K562 (cell line): ENCODE measurements around the gene HECW1. TPM values are rescaled to one million over a fixed set of nuclear protein-coding genes. Genes with fewer than 3 reads are reported as not detected.

Experiments
- ATAC-seq: fragments of 200-7000 bp; cut with Tn5 transposase; 3 replicates; pipeline ENCODE4 v1.9.1; 2020; ENCODE audit warnings: moderate library complexity
- BruUV-seq: library from RNA; stranded (reverse); fragments of 400-500 nt; replicated peaks from 2 replicates; lab custom pipeline; 2021; lab: Mats Ljungman, UMichigan
- CTCF ChIA-PET: fragments of 300-600 bp; formaldehyde crosslinking; extraction: SDS; loops from one replicate; lab custom pipeline; 2021; ENCODE audit warnings: low intra/inter-chr PET ratio; lab: Yijun Ruan, JAX
- POLR2A ChIA-PET: fragments of 300-600, 350-650 bp; sonication (Branson Sonifier 250); formaldehyde crosslinking; extraction: SDS; loops from one replicate; lab custom pipeline; 2021; ENCODE audit warnings: antibody characterized with exemption, inconsistent platforms; lab: Yijun Ruan, JAX
- DNase-seq, 4 experiments: peaks; one replicate each; pipeline versions ENCODE4 v3.0.0 to v3.0.0-alpha.2; 2011 to 2018; ENCODE audit warnings: low spot score in 3 of 4, mixed read lengths in 3 of 4; ENCODE audit errors: extremely low read depth in 1 of 4
- FAIRE-seq: peaks from 2 replicates; lab custom pipeline; 2011; peaks lifted over from hg19 to GRCh38; lab: Jason Lieb, UNC
- H2AFZ ChIP-seq: 2 replicates; pipeline ENCODE4 v1.6.0; 2011; ENCODE audit warnings: low read depth, low read length, control low read depth, inconsistent platforms
- H3K27ac ChIP-seq: fragments of 200-600 bp; 3 replicates; pipeline ENCODE4 v1.8.0; 2011; ENCODE audit warnings: low read depth, mild to moderate bottlenecking, control low read depth, inconsistent platforms, low read length, moderate library complexity, mixed read lengths; ENCODE audit errors: extremely low read depth
- H3K27me3 ChIP-seq, 2 experiments: fragments of 300-600 bp in 1 of 2; 2 replicates in 1 of 2; 3 replicates in 1 of 2; pipeline versions ENCODE4 v1.6.0 to v1.8.0; 2011; ENCODE audit warnings: inconsistent platforms in 2 of 2, low read length in 2 of 2, mild to moderate bottlenecking in 1 of 2, mixed read lengths in 1 of 2, moderate library complexity in 1 of 2; ENCODE audit not compliant: control insufficient read depth in 2 of 2, insufficient read depth in 2 of 2
- H3K36me3 ChIP-seq: fragments of 300-600 bp; 3 replicates; pipeline ENCODE4 v1.8.0; 2011; ENCODE audit warnings: mild to moderate bottlenecking, low read length, inconsistent platforms; ENCODE audit not compliant: control insufficient read depth, insufficient read depth
- H3K4me1 ChIP-seq, 2 experiments: fragments of 200-600 bp in 1 of 2; replicated peaks in 1 of 2; 2 replicates in 1 of 2; 3 replicates in 1 of 2; pipeline versions ENCODE4 v1.5.1 to v1.8.0; 2011; ENCODE audit warnings: inconsistent platforms in 2 of 2, low read length in 2 of 2, mild to moderate bottlenecking in 1 of 2, mixed read lengths in 1 of 2, moderate library complexity in 1 of 2; ENCODE audit not compliant: control insufficient read depth in 2 of 2, insufficient read depth in 2 of 2
- H3K4me2 ChIP-seq: 2 replicates; pipeline ENCODE4 v1.6.1; 2011; ENCODE audit warnings: low read length, control low read depth, inconsistent platforms, mixed read lengths; ENCODE audit not compliant: insufficient read depth
- H3K4me3 ChIP-seq: fragments of 200-600 bp; sonication (generic), shearing (Covaris generic); 2 replicates; pipeline ENCODE4 v1.5.1; 2016; ENCODE audit warnings: control low read depth, inconsistent platforms
- H3K79me2 ChIP-seq: fragments of 200-600 bp; 3 replicates; pipeline ENCODE4 v1.8.0; 2011; ENCODE audit warnings: low read length, inconsistent platforms; ENCODE audit not compliant: control insufficient read depth, insufficient read depth
- H3K9ac ChIP-seq, 2 experiments: 2 replicates each; pipeline versions ENCODE4 v1.6.0 to v1.6.1; 2011; ENCODE audit warnings: low read depth in 2 of 2, low read length in 2 of 2, control low read depth in 1 of 2, inconsistent platforms in 1 of 2, mild to moderate bottlenecking in 1 of 2, mixed read lengths in 1 of 2; ENCODE audit not compliant: insufficient read depth in 1 of 2
- H3K9me1 ChIP-seq: one replicate; pipeline ENCODE4 v1.6.0; 2011; ENCODE audit warnings: inconsistent platforms, mild to moderate bottlenecking, low read length, moderate library complexity; ENCODE audit not compliant: control insufficient read depth, insufficient read depth
- H3K9me3 ChIP-seq: replicated peaks from 2 replicates; pipeline ENCODE4 v1.5.1; 2011; ENCODE audit warnings: low read depth, low read length, inconsistent platforms; ENCODE audit not compliant: control insufficient read depth, insufficient read depth
- H4K20me1 ChIP-seq: replicated peaks from 2 replicates; pipeline ENCODE4 v1.6.1; 2011; ENCODE audit warnings: low read length, inconsistent platforms, mixed read lengths; ENCODE audit not compliant: control insufficient read depth, insufficient read depth
- CHD2 ChIP-seq: IDR thresholded peaks from 2 replicates; pipeline ENCODE4 v1.6.1; 2011; ENCODE audit warnings: low read depth, low read length
- DDX20 ChIP-seq: fragments of 450-650 bp; IDR thresholded peaks from 2 replicates; pipeline ENCODE4 v1.6.1; 2016; ENCODE audit warnings: missing genetic modification characterization, low read depth, mild to moderate bottlenecking, missing compliant biosample characterization, moderate library complexity
- HMGN3 ChIP-seq: IDR thresholded peaks from 2 replicates; pipeline ENCODE4 v1.6.1; 2011; ENCODE audit warnings: borderline replicate concordance, low read depth, mild to moderate bottlenecking, mixed read lengths, low read length; ENCODE audit not compliant: insufficient read length; ENCODE audit errors: extremely low read depth
- MLLT1 ChIP-seq, 2 experiments: fragments of 450-650 bp; IDR thresholded peaks; 2 replicates each; pipeline ENCODE4 v1.6.1; 2016
- NR2C1 ChIP-seq, 2 experiments: fragments of 450-650 bp; IDR thresholded peaks; 2 replicates each; pipeline ENCODE4 v1.6.1; 2017; ENCODE audit warnings: mild to moderate bottlenecking in 2 of 2, antibody characterized with exemption in 1 of 2, inconsistent platforms in 1 of 2, missing compliant biosample characterization in 1 of 2, missing genetic modification characterization in 1 of 2
- TEAD1 ChIP-seq, 2 experiments: fragments of 450-650 bp in 1 of 2; sonication (generic) in 1 of 2; formaldehyde crosslinking; IDR thresholded peaks; 2 replicates each; pipeline versions ENCODE4 v1.4.0 to v1.8.0; 2020 to 2022; ENCODE audit warnings: mild to moderate bottlenecking in 2 of 2, missing genetic modification reagents in 1 of 2
- ZNF507 ChIP-seq: conservative IDR thresholded peaks from 2 replicates; pipeline ENCODE4 v1.6.1; 2017; ENCODE audit warnings: missing genetic modification characterization, missing compliant biosample characterization
- ZNF589 ChIP-seq: fragments of 200-800 bp; sonication (Bioruptor generic); IDR thresholded peaks from 2 replicates; pipeline ENCODE4 v1.6.1; 2016; ENCODE audit warnings: low read depth, missing genetic modification characterization, missing compliant biosample characterization
- WGBS: fragments of 100-300 bp; shearing (Covaris generic); methylation state at CpG from one replicate; pipeline ENCODE4 v1.1.6; 2016; ENCODE audit warnings: low coverage, mixed read lengths; ENCODE audit not compliant: insufficient coverage; ENCODE audit errors: missing lambda C conversion rate; 5-methylcytosine and 5-hydroxymethylcytosine counted together
- in situ Hi-C: fragments of 300-500 bp; cut with MboI; formaldehyde crosslinking; loops from 4 replicates; pipeline ENCODE4 v1.15.0; 2018; ENCODE audit warnings: inconsistent platforms, mixed read lengths
- intact Hi-C: fragments of 100-400 bp; cut with micrococcal nuclease; formaldehyde crosslinking; loops from 2 replicates; pipeline ENCODE4 v1.14.2; 2022
- polyA plus RNA-seq, 8 experiments: library from polyadenylated mRNA; depleted of rRNA in 4 of 8; stranded (reverse) in 5 of 8; unstranded in 3 of 8; fragments of >200 nt; fragmentation: Nextera tagmentation in 2 of 8; fragmentation: Illumina TruSeq in 1 of 8; extraction: Ambion mirVana in 2 of 8; extraction: Trizol in 1 of 8; gene quantifications; 2 replicates each; pipeline versions ENCODE4 v1.2.1 to v1.2.3, GENCODE V29; 2011 to 2014; ENCODE audit warnings: inconsistent platforms in 1 of 8, missing spikeins in 1 of 8
- total RNA-seq, 7 experiments: library from RNA; depleted of rRNA in 6 of 7; stranded (reverse); fragments of >200 nt in 6 of 7; fragmentation: Illumina TruSeq in 2 of 7; extraction: Trizol in 2 of 7; gene quantifications; 2 replicates each; pipeline versions ENCODE4 v1.2.1 to v1.2.3, GENCODE V29; 2011 to 2021; ENCODE audit warnings: low replicate concordance in 1 of 7

HECW1 gene
- total and polyA plus RNA-seq, 9 of the 15 experiments (the other 6 are each of a cell fraction or from before 2014, with no cell fraction given): 0.07 to 0.31 (median 0.13) TPM; not detected in 4

GRCh38 chr7:43117095-43117494, 4.6 kb downstream of the HECW1 start:
- CTCF ChIA-PET: no interaction called here
- intact Hi-C loops: loop anchor here (10.0 kb wide), 1 partner anchor 148 kb away; no protein-coding TSS in a partner anchor
- Histone ChIP-seq H3K9me1 (no peaks in the 10 kb centered on the region), H3K79me2 (no peaks in the 10 kb centered on the region), H3K27me3 (peaks cover 41 to 43% of the 10 kb centered on the region in 2 experiments), H3K9ac (no peak overlapping the region), H3K4me3 (no peak overlapping the region), H3K36me3 (no peaks in the 10 kb centered on the region), H3K4me2 (no peak overlapping the region), H3K9me3 (no peaks in the 10 kb centered on the region), H3K4me1 (peaks cover 0 to 17% of the 10 kb centered on the region in 2 experiments; a peak in 2 of 5 replicates), H2AFZ (no peak overlapping the region), H3K27ac (no peak overlapping the region), H4K20me1 (no peaks in the 10 kb centered on the region)
- TF ChIP-seq CHD2 (no peak), HMGN3 (no peak), ZNF507 (no peak), MLLT1 (IDR thresholded peaks at IDR 0.05) (no peak), ZNF589 (CRISPR knock-in tag) (no peak), TEAD1 (CRISPR knock-in tag; IDR thresholded peaks at IDR 0.05) (no peak), NR2C1 (IDR thresholded peaks at IDR 0.05) (no peak), NR2C1 (tag; IDR thresholded peaks at IDR 0.05) (no peak), DDX20 (no peak)
- whole genome bisulfite sequencing: 0% methylated on average over 1 of the region's 1 CpG
- BruUV-seq: no TSS peak
- no peak for DNase-seq
- in situ Hi-C loops: no loop called here
- no peak for ATAC-seq
- POLR2A ChIA-PET: interaction anchor here (1.1 kb wide), 1 partner anchor 9 kb away, joined by 6 read pairs; no protein-coding TSS in a partner anchor
- no peak for FAIRE-seq
